Astrocyte of the cerebellum (primary cell): ENCODE results near the gene KRABD2.

ENCODE experiments used
- DNase-seq: peaks from one replicate; pipeline ENCODE4 v3.0.0-alpha.2; 2011; ENCODE audit warnings: low read depth
- H3K4me3 ChIP-seq: 2 replicates; pipeline ENCODE4 v1.5.1; 2011; ENCODE audit warnings: mild to moderate bottlenecking, low read depth, low read length, moderate library complexity
- CTCF ChIP-seq: IDR thresholded peaks from 2 replicates; pipeline ENCODE4 v1.5.1; 2012; ENCODE audit warnings: low read length, low read depth, moderate library complexity, mild to moderate bottlenecking; ENCODE audit errors: missing control alignments
- in situ Hi-C: cut with HindIII; loops from 2 replicates; pipeline ENCODE4 v1.10.0; 2017; ENCODE audit warnings: low sequenced_read_pairs

The KRABD2 gene

GRCh38 chr17:8327303-8327649, 49.2 kb downstream of the KRABD2 start:
- no peak for DNase-seq
- peak overlapping the region; percentile 35 for H3K4me3 ChIP-seq
- TF ChIP-seq CTCF: no peak
- in situ Hi-C loops: no loop called here
